ENCODE data around the gene ARHGEF4. TPM values are rescaled to one million over a fixed set of nuclear protein-coding genes. Genes with fewer than 3 reads are reported as not detected.
A peak's percentile ranks its signal among the peaks of the same experiment; 100 is the strongest.

ARHGEF4 gene
- total RNA-seq, 1 donor from 2014 or later: 25.5 TPM

DNA sequence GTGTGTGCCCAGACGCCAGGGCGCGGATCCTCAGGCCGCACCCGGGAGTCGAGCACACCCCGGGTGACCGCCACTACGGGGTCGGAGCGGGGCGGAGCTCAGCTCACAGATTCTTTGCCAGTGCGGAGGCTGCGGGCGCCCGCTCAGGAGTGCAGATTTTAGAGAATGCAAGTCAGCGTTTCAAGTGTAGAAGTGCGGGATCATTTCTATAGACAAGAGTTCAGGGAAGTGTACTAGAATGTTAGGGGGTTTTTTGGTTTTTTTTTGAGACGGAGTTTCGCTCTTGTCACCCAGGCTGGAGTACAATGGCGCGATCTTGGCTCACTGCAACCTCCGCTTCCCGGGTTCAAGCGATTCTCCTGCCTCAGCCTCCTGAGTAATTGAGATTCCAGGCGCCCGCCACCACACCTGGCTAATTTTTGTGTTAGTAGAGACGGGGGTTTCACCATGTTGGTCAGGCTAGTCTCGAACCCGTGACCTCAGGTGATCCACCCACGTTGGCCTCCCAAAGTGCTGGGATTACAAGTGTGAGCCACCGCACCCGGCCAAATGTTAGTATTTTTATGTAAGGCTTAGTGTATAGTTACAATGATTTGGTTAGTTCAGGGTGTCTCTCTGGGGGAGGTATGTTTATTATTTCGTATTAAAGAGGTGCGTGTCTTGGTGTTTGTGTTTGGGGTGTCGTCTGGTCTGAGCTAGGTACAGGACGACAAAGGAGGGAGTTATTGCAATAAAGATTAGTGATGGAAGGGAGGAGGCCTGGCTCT, 257.2 kb downstream of the ARHGEF4 start:
- H3K27me3 Mint-ChIP-seq (ENCODE audit: low read depth): no peaks in the 10 kb centered on the region
- TF ChIP-seq, protein P1, sequence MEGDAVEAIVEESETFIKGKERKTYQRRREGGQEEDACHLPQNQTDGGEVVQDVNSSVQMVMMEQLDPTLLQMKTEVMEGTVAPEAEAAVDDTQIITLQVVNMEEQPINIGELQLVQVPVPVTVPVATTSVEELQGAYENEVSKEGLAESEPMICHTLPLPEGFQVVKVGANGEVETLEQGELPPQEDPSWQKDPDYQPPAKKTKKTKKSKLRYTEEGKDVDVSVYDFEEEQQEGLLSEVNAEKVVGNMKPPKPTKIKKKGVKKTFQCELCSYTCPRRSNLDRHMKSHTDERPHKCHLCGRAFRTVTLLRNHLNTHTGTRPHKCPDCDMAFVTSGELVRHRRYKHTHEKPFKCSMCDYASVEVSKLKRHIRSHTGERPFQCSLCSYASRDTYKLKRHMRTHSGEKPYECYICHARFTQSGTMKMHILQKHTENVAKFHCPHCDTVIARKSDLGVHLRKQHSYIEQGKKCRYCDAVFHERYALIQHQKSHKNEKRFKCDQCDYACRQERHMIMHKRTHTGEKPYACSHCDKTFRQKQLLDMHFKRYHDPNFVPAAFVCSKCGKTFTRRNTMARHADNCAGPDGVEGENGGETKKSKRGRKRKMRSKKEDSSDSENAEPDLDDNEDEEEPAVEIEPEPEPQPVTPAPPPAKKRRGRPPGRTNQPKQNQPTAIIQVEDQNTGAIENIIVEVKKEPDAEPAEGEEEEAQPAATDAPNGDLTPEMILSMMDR (IDR thresholded peaks at IDR 0.05; ENCODE audit: unreplicated experiment): no peak

DNA sequence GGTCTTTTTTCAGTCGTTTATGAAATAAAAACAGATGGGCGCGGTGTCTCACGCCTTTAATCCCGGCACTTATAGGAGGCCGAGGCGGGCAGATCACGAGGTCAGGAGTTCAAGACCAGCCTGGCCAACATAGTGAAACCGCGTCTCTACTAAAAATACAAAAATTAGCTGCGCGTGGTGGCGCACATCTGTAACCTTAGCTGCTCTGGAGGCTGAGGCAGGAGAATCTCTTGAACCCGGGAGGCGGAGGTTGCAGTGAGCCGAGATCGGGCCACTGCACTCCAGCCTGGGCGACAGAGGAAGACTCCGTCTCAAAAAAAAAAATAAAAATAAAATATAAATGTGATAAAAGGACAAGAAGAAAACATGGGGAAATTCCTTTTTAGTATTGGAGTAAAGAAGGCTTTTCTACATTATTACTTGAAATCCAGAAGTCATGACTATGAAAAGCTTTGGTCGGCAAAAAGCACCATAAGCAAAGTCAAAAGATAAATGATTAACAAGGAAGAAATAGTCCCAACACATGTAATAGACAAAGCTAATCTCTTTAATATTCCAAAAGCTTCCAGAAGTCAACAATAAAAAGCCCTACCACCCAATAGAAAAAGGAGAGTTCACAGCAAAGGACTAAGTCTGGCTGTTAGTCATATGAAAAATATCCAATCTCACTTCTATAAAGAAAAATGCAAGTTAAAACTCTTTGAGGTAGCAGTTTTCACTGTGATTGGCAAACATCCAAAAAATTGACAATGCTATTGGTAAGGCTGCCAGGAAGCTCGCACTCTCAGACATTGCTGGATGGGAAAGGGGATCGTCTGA, 258.0 kb downstream of the ARHGEF4 start:
- H3K9me3 Mint-ChIP-seq: no peaks in the 10 kb centered on the region
- peak overlapping the region; percentile 91 for H3K4me3 Mint-ChIP-seq
- peaks cover 3% of the 10 kb centered on the region for H3K36me3 Mint-ChIP-seq
- TF ChIP-seq, protein P1 (IDR thresholded peaks at IDR 0.05; ENCODE audit: unreplicated experiment): no peak
- H3K27me3 Mint-ChIP-seq (ENCODE audit: low read depth): no peaks in the 10 kb centered on the region
- DNase-seq (ENCODE audit: low spot score in 2 of 2, unreplicated experiment in 2 of 2): no peak
- H3K27ac Mint-ChIP-seq: peak overlapping the region; percentile 99
- H3K4me1 Mint-ChIP-seq: peaks cover 11% of the 10 kb centered on the region

More for the DNA sequence above, 257.2 kb downstream of the ARHGEF4 start:
- peak overlapping the region; percentile 91 for H3K4me3 Mint-ChIP-seq
- peak overlapping the region; percentile 99 for H3K27ac Mint-ChIP-seq
- no peaks in the 10 kb centered on the region for H3K9me3 Mint-ChIP-seq
- no peak for DNase-seq (ENCODE audit: low spot score in 2 of 2, unreplicated experiment in 2 of 2)
- peaks cover 3% of the 10 kb centered on the region for H3K36me3 Mint-ChIP-seq
- H3K4me1 Mint-ChIP-seq: peaks cover 11% of the 10 kb centered on the region

Other genes starting within 250 kb of the ARHGEF4 start
- not detected in 3 replicates for gene CFC1, start 237.3 kb upstream of the ARHGEF4 start, total RNA-seq
- gene POTEJ, start 225.5 kb upstream of the ARHGEF4 start, total RNA-seq: not detected in 3 replicates
- gene GPR148, start 107.8 kb upstream of the ARHGEF4 start, total RNA-seq: not detected in 3 replicates
- not detected in 3 replicates for gene AMER3, start 81.4 kb upstream of the ARHGEF4 start, total RNA-seq

Measured in mesothelial cell of epicardium (in vitro differentiated cells).